Gastroesophageal sphincter (tissue), 3 donors: ENCODE measurements around the gene KLHL8.

Experiments used
- CTCF ChIP-seq, 4 experiments: fragments of 200-600 bp in 2 of 4; fragments of 450-650 bp in 2 of 4; sonication (generic) in 1 of 4; IDR thresholded peaks; one replicate each; pipeline ENCODE4 v1.5.1; 2017 to 2019; ENCODE audit warnings: antibody characterized with exemption in 4 of 4, mild to moderate bottlenecking in 2 of 4, moderate library complexity in 2 of 4
- POLR2A ChIP-seq, 2 donors: fragments of 450-650 bp; IDR thresholded peaks; one replicate each; pipeline ENCODE4 v1.6.1; 2017; ENCODE audit warnings: antibody characterized with exemption in 2 of 2, mild to moderate bottlenecking in 2 of 2, moderate library complexity in 1 of 2
- POLR2AphosphoS5 ChIP-seq: sonication (generic); formaldehyde crosslinking; IDR thresholded peaks from one replicate; pipeline ENCODE4 v1.6.1; 2017; ENCODE audit warnings: antibody characterized with exemption

- TF ChIP-seq CTCF (IDR thresholded peaks at IDR 0.05) (peak; percentile 86 to 92 (median 90)), POLR2AphosphoS5 (peak; percentile 2), POLR2A (IDR thresholded peaks at IDR 0.05) (no peak)
Observed at GRCh38 chr4:87150498-87151261, 69.7 kb downstream of the KLHL8 start.
